HL-60 (cell line): ENCODE measurements around the gene FRMD5.

Source experiments
- CTCF ChIP-seq: IDR thresholded peaks from one replicate; pipeline ENCODE4 v1.5.1; 2011; ENCODE audit warnings: low read length, control low read depth, inconsistent platforms; ENCODE audit not compliant: insufficient read depth
- GABPA ChIP-seq: IDR thresholded peaks from 2 replicates; pipeline ENCODE4 v1.6.1; 2012; ENCODE audit warnings: low read depth
- POLR2AphosphoS5 ChIP-seq: IDR thresholded peaks from 2 replicates; pipeline ENCODE4 v1.6.1; 2012; ENCODE audit warnings: low read depth
- REST ChIP-seq: IDR thresholded peaks from 2 replicates; pipeline ENCODE4 v1.6.1; 2012; ENCODE audit warnings: low read depth; ENCODE audit not compliant: insufficient replicate concordance

GRCh38 chr15:44219073-44219472, 24.0 kb upstream of the FRMD5 start:
- TF ChIP-seq CTCF (no peak), REST (no peak), POLR2AphosphoS5 (no peak), GABPA (no peak)
